DMS 273 (cell line): ENCODE results near the gene VAV2.
"Not testable (repeated sequence)": the region's sequence is repeated elsewhere in the genome, so short reads cannot be mapped to it uniquely, and the experiment has no call there.

Experiments used
- DNase-seq: peaks from one replicate; lab custom pipeline; 2025; ENCODE audit not compliant: unreplicated experiment; lab: John Stamatoyannopoulos, UW

VAV2 gene

DNA sequence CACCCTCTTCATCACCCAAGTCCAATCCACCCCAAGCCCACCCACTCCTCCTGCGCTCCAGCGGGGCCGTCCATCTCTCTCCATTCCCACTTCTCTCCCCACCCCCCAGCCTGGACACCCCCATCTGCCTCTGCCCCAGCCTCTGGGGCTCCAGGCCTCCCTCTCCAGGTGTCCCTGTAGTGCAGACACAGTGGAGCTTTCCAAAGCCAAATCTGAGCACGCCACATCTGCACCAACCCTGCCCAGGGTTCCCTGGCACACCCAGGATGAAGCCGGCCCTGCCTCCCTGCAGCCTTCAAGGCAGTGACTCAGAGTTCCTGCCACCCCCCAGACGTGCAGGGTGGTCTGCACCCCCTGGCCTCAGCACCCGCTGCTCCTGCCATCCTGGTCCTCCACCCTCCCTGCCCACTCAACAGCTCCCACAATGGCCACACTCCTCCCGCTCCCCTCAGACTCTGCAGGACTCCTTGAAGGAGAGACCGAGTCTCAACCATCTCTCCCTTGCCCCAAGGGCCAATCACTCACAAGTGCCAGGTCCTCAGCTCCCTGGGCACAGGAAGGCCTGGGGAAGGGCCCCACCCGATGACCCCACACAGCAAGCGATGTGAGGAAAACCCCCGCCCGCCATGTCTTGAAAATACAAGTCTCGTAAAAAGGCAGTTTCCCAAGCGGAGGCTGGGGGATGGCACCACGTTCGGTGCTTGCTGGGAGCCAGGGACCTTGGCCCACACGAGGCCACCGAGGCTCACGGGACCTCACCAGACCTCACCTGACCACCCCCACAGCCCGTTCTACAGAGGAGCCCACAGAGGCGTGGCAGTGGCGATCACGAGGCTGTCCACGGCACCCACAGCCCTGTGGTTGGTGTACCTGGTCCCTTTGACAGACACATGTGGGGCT, 22.2 kb downstream of the VAV2 start:
- DNase-seq, result no peak

DNA sequence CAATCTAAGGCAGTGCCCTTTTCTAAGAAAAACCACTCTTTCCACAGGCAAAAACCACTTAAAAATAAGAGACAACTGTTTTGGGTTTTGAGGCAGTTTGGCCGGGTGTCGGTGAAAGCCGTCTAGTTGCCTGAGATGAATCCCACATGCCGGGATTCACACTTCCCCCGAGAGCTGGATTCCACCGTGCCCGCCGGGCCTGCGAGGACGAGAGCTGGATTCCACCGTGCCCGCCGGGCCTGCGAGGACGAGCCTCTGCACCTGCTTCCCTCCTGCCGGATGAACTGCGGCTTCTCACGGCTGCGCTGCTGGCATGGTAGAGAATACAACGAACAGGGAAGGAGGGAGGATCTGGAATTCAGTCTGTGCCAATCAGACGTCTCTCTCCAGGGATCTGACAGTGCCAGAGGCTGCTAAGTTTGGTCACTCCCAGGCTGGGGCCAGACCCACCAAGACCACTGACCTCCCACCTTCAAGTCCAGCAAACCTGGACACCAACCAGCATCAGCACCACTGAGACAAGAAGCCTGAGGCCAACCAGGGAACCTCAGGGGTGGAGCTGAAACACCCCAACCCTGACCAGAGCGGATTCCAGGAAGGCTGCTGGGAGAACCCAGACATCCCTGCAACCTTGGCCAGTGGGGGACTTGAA, 23.0 kb downstream of the VAV2 start:
- DNase-seq, result no peak

DNA sequence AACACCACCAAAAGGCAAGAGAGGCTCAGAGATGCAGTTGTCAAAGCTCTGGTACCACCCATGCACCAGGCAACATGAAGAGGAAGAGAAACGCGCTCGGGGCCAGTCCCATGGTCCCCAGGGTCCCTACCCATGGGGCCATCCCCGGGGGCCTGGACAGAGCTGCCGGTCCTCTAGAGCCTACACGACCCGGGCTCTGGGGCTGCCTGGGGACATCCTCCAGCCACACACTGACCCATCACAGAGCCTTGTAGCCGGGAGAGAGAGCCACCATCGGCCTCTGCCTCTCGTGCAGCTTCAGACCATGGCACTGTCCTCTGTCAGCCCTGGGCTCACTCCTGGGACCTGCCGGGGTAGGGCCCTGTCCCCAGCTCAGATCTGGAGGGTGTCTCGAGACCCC, 23.7 kb downstream of the VAV2 start:
- DNase-seq, result no peak

DNA sequence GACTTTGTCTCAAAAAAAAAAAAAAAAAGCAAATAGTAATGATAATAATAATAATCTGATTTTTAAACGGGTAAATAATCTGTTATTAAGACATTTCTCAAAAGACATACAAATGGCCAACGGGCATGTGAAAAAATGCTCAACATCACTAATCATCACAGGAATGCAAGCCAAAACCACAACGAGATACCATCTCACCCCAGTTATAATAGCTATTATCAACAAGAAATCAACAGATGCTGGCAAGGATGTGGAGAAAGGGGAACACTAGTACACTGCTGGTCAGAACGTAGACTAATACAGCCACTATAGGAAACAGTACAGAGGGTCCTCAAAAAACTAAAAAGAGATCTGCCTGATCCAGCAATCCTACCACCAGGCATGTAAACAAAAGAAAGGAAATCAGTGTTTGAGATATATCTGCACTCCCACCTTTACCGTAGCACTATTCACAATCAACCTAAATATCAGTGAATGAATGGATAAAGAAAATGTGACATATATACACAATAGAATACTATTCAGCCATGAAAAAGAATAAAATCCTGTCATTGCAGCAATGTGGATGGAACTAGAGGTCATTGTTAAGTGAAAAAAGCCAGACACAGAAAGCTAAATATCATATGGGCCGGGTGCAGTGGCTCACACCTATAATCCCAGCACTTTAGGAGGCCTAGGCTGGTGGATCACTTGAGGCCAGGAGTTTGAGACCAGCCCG, 24.9 kb downstream of the VAV2 start:
- DNase-seq, result no peak

DNA sequence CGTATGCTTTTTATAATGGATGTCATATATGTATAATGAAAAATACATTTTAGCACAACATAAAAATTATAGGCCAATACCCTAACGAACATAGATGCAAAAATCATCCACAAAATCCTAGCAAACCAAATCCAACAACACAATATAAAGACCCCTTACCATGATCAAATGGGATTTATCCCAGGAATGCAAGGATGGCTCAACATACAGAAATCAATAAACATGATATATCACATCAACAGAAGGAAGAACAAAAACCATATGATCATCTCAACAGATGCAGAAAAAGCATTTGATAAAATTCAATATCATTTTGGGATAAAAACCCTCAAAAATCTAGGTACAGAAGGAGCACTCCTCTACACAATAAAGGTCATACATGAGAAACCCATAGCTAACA, 27.7 kb downstream of the VAV2 start:
- no peak for DNase-seq

DNA sequence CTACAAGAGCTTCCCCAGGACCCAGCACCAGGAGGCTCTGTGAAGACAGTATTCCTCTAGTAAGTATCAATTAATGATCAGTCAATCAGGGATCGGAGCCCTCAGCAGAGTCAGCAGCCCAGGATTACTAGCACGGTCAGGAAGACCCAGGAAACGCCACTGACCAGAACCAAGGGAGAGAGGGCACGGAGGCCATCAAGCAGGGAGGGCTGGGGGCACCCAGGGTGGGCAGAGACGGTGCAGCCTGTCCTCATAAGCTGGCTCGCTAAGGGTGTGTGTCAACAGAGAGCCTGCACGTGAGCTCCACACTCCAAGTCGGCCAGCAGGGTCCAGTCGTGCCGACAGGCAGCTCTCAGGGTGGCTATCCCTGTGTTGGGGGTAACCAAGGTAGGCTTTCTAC, 29.0 kb downstream of the VAV2 start:
- DNase-seq, result no peak

DNA sequence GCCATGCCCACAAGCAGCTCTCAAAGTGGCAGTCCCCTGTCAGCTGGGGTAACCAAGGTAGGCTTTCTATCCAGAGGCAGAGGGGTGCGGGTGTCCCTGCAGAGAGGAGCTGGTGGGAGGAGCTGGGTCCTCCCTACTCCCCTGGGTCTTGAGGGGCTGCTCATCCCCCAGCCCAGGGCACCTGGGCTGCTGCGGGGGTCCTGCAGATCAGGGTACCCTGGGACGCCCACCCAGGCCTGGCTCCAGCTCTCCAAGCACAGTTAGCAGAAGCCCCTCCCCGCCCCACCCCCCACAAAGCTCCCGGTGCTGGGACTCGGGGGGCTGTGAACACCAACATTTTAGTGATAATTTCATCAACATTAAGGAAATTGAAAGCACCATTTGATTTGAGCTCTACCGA, 29.8 kb downstream of the VAV2 start:
- DNase-seq, result no peak

DNA sequence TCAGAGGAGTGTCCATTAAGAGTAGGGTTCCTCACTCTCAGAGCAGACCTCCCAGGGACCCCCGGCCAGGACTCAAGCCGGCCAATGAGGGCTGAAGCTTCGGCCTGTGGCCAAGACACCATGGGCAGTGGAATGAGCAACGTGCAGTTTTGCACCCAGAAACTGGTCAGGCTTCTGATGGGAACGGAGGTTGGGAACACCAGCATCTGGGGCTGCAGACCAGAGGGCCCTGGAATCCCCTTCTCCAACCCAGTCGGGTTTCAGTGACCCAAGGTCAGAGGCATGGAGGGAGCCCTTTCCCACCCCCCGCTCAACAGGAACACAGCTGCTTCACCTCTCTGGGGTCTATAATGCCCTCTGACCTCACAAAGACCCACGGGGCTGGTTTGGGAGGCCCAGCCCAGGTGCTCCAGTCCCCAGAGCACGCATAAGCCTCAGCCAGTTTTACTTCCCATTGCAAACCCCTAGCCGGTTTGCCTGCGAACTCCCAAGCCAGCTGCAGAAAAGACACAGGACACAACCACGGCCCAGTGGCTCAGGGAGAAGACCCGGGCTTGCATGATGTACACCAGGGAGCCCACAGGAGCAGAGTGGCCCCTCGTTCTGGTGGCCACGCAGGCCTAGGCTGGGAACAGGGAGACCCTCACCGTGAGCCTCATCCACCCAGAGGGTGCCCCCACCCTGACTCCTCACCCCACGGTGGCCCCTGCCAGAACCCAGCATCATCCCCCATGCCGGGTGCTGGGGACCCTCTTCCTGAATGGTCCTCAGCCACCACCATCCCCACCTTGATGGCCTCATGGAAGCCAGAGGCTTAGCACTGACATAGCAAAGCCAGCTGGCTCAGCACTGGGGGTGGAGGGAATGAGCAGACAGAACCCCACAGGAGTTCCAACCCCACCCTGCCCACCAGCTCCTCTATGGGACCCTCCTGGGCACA, 30.6 kb downstream of the VAV2 start:
- DNase-seq, result no peak

DNA sequence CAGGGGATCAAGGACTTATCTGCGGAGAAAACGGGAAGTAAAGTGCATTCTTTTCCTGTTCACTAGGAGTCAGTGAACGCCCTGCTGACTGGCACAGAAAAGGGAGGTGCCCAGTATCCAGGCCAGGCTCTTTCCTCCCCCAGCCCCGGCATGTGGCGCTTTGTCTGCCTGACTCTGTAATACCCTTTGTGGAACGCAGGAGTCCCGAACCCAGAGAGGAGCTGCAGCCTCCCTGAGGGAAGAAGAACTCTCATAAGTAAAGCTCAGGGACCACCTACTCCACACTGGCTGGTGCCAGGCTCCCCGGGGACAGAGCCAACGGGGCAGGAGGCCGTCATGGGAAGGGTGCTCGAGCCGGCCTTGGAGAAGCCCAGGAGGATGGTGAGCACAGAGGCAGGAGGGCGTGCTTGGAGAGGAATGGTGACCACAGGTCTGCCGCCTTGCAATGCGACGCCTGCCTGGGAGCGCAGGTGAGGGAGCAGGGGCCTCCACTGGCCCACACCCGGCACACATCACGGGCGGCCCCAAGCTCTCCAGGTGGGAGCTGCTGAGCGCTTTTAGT, 31.5 kb downstream of the VAV2 start:
- DNase-seq, result no peak

DNA sequence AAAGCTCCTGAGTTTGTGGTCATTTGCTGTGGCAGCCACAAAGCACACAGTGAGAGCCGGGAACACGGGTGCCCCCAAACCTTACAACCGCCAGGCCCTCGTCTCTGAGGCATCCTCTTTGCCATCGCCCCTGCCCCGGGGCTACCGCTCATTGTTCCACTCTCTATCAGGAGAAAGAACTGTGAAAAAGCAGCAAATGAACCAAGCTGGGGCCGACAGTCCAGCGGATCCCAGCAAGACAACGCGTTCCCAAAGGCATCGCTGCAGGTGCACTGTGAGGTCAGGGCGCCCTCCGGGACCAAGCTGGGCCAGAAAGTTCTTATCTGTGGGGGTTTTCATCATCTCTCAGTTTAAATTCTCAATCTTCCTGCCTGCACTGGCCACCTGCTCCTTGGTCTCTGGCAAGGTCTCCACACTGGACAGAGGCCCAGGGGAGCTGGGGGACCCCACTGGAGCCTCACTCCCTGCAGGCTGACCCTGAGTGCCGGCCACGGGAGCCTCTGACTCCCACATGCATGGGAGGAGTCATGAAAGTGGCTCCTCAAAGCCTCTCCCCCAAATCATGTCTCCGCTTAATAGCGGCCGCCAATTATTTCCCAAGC, 32.1 kb downstream of the VAV2 start:
- DNase-seq, result no peak

DNA sequence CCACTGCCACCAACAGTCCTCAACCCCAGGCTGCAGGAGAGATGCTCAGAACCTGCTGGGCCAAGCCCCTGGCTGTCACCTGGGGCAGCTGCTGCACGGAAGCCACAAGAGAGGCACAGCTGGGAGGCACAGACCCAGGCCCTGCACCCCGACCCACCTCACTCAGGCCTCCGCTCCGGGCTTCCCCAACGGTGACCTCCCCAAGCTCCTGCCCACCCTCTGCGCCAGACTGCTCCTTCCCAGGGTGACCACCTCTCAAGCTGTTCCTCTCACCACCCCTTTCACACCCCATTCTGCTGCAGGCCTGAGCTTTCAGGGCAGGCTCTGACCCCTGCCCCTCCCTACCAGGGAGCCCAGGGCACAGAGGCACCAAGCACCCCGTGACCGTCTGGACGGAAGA, 33.0 kb downstream of the VAV2 start:
- DNase-seq, result no peak

DNA sequence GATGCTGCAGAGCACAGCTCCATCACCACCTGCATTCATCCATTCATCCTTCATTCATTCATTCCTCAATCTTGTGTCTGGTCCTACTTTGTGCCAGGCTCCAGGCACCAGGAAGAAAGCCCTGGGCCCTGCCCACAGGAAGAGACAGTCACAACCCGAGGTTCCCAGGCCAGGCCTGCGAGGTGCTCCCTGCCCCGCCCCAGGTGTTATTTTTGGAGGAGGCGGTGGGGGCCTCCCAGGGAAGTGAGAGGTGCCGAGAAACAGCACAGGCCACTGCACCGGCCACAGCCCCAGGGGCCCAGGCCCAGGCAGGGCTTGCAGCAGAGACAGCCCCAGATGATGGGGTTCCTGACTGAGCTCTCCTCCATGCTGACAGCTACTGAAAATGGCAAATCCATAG, 33.4 kb downstream of the VAV2 start:
- no peak for DNase-seq

DNA sequence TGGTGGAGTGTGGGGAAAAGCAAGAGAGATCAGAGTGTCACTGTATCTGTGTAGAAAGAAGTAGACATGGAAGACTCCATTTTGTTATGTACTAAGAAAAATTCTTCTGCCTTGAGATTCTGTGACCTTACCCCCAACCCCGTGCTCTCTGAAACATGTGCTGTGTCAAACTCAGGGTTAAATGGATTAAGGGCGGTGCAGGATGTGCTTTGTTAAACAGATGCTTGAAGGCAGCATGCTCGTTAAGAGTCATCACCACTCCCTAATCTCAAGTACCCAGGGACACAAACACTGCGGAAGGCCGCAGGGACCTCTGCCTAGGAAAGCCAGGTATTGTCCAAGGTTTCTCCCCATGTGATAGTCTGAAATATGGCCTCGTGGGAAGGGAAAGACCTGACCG, 34.4 kb downstream of the VAV2 start:
- DNase-seq, result not testable (repeated sequence)

DNA sequence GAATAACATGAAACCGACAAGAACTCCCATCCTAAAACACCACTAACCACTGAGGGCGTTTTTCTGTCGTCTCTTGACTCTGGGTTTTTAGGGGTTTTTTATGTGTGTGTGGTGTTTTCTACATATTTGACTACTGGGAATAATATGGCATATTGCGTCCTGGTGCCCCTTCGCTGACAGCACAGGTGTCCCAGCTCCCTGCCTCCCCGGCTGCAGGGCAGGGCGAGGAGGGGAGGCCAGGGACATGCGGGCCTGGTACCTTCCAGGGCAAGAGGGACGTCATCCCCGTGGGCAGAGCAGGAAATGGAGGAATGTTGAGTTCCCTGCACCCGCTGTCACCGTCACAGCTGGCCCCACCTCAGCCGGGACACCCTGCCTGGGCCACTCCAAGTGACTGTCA, 34.8 kb downstream of the VAV2 start:
- no peak for DNase-seq

DNA sequence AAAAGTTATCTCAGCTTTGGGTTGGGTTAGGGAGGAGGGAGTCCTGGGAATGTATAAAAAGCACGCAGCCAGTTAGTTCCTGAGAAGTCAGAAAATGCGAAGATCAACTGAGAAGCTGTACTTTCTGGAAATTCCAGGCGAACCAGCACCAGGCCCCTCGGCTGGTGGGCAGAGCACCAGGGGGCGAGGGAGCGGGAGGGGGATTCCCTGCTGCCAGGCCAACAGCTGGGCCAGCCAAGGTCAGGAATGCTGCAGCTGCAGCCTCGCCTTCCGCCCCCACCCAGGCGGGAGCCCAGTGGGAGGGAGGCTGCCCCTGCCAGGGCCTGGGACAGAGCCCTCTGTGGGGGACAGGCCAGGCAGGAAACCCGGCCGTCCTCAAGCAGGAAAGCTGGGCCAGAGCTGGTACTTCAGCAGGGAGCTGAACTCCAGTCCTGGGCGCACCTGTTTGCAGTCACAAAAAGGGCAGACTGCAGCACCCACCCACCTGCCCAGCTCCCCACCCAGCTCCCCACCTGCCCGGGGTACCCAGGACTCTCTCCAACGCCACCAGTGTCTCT, 35.5 kb downstream of the VAV2 start:
- DNase-seq, result peak; percentile 48

DNA sequence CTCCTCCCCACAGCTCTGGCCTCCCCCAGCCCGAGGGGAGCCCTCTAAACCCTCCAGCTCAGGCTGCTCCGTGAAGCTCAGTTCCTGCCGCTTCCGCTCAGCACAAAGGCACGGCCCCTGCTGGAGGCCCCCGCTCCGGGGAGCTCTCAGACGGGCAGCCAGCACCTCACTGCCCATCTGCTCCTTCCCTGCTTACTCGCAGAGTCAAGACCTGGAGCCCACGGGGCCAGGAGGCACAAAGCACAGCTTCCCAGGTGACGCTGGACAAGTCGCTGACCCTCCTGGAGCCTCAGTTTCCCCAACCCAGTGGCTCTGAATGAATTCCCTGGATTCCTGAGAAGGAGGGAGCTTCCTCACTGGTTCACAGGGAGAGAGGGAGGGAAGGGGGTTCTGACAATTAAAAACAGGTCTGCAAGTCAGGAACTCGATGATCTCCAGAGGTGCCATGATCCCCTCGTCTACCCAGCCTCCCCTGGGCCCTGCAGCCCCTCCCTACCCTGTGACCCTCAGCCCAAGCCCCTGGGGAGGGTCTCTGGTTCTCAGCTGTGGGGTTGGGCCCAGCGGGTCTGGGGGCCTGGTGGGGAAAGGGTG, 36.2 kb downstream of the VAV2 start:
- peak; percentile 80 for DNase-seq

DNA sequence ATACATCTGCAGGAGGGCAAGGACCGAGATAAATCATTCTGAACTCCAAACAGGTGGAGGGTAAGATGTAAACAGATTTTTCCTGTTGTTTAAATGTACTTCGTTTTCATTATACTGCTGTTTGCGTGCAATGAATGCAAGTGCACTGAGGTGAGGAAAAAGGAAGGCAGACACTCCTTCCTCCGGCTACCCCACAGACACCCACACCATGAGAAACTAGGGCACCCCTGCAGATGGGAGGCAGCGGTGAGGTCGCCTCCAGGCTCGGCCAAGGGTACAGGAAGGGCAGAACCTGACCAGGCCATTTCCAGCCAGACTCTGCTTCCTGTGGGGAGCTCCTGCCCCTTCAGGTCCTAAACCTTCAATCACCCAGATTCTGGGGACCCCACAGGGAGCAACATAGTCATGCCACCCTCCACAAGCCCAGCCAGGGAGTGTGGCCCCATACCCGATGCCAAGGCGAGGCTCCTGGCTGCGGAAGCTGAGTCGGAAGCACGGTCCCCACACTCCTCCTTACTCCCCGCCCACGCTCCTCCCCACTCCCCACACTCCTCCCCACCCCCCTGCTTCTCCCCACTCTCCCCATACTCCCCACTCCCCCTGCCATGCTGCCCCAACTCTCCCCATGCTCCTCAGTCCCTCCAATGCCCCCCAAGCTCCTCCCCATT, 37.1 kb downstream of the VAV2 start:
- no peak for DNase-seq

DNA sequence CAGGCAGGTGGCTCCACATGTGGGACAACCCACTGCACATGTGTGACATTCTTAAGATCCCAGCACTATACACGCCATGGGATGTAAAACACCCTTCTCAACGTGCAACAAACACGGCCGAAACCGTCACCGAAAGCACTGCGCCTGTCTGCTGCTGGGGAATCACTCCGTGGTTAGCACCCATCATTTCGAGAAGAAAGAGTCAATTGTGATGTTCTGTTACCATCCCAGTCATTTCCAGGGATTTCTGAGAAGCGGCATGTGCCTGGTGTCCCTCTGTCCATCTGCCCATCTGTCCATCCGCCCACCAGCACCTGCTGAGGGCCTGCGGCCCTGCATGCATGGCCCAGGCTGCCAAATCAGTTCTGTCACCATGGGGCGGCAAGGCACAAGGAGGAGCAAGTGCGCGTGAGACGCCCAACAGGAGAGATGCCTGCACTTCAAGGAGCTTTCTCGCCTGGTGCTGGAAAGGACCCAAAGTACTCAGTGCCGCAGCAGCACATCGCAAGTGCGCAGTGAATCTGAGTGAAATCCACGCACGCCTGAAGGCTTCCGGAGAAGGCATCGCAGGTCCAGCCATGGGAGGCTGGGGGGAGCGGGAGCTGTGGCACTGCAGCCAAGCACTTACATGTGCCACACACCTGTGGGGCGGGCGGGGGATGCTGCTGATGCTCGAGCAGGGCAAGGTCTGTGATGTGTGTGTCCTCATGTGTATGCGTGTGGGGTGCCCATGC, 38.0 kb downstream of the VAV2 start:
- DNase-seq, result no peak
